ENCODE results near the gene IL13RA1.

DNA sequence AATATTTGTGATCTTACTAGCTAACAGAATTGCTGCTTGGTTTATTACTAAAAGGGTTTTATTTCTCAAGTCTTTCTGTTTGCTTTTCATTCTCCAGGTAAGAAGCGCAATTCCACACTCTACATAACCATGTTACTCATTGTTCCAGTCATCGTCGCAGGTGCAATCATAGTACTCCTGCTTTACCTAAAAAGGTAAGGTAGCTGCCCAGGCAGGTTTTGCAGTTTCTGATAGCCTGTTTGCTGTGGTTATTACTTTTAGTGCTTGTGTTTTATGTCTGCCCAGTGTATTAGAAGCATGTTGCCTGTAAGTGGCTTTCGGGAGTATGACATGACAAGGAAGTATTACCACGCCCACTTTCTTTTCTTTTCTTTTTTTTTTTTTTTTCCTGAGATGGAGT lies 46.4 kb downstream of the IL13RA1 start:
- TF ChIP-seq, protein P1, sequence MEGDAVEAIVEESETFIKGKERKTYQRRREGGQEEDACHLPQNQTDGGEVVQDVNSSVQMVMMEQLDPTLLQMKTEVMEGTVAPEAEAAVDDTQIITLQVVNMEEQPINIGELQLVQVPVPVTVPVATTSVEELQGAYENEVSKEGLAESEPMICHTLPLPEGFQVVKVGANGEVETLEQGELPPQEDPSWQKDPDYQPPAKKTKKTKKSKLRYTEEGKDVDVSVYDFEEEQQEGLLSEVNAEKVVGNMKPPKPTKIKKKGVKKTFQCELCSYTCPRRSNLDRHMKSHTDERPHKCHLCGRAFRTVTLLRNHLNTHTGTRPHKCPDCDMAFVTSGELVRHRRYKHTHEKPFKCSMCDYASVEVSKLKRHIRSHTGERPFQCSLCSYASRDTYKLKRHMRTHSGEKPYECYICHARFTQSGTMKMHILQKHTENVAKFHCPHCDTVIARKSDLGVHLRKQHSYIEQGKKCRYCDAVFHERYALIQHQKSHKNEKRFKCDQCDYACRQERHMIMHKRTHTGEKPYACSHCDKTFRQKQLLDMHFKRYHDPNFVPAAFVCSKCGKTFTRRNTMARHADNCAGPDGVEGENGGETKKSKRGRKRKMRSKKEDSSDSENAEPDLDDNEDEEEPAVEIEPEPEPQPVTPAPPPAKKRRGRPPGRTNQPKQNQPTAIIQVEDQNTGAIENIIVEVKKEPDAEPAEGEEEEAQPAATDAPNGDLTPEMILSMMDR (conservative IDR thresholded peaks at IDR 0.05; ENCODE audit: low read depth, low read length) = no peak
- no peak for TF ChIP-seq EZH2 (IDR thresholded peaks at IDR 0.05; ENCODE audit: borderline replicate concordance, low read depth, low read length, poor library complexity, severe bottlenecking)
